NCI-H1417 (cell line): ENCODE data around the gene ANKRD6.
"Not testable (repeated sequence)": the region's sequence is repeated elsewhere in the genome, so short reads cannot be mapped to it uniquely, and the experiment has no call there.

ENCODE experiments used
- DNase-seq, 3 experiments: peaks; one replicate each; lab custom pipeline; 2025; lab: John Stamatoyannopoulos, UW

The ANKRD6 gene

GRCh38 chr6:89432875-89433251, at the start of gene ANKRD6:
ANKRD6 (plus strand) TSS chr6:89433152; CDS start chr6:89566977, 133,825 bp downstream.
- DNase-seq: peak; percentile 79 to 82 (median 81)

GRCh38 chr6:89385156-89385667, 47.7 kb upstream of the ANKRD6 start:
- peak in 2 of 3 experiments; percentile 7 to 37 for DNase-seq

GRCh38 chr6:89385846-89386245, 47.1 kb upstream of the ANKRD6 start:
- DNase-seq: no peak

GRCh38 chr6:89386917-89387491, 45.9 kb upstream of the ANKRD6 start:
- no peak for DNase-seq

- peak in 1 of 3 experiments; percentile 38 for DNase-seq
Observed at GRCh38 chr6:89387516-89388201, 45.3 kb upstream of the ANKRD6 start.

- no peak for DNase-seq
Observed at GRCh38 chr6:89388846-89389245, 44.1 kb upstream of the ANKRD6 start.

- no peak for DNase-seq
Observed at GRCh38 chr6:89392823-89393222, 40.1 kb upstream of the ANKRD6 start.

GRCh38 chr6:89393659-89394058, 39.3 kb upstream of the ANKRD6 start:
- DNase-seq: no peak

- DNase-seq: not testable (repeated sequence)
Observed at GRCh38 chr6:89397884-89398283, 35.1 kb upstream of the ANKRD6 start.

GRCh38 chr6:89398762-89399525, 34.0 kb upstream of the ANKRD6 start:
- DNase-seq: peak in 1 of 3 experiments; percentile 8

GRCh38 chr6:89400050-89400449, 32.9 kb upstream of the ANKRD6 start:
- no peak for DNase-seq

GRCh38 chr6:89400912-89401399, 32.0 kb upstream of the ANKRD6 start:
- peak in 1 of 3 experiments; percentile 4 for DNase-seq

- DNase-seq: no peak
Observed at GRCh38 chr6:89402776-89403175, 30.2 kb upstream of the ANKRD6 start.

- no peak for DNase-seq
Observed at GRCh38 chr6:89404512-89404911, 28.4 kb upstream of the ANKRD6 start.

- DNase-seq: no peak
Observed at GRCh38 chr6:89406141-89406540, 26.8 kb upstream of the ANKRD6 start.

GRCh38 chr6:89409461-89410035, 23.4 kb upstream of the ANKRD6 start:
- no peak for DNase-seq

GRCh38 chr6:89410231-89410761, 22.7 kb upstream of the ANKRD6 start:
- DNase-seq: peak in 1 of 3 experiments; percentile 18

GRCh38 chr6:89410788-89411144, 22.2 kb upstream of the ANKRD6 start:
- DNase-seq: no peak

GRCh38 chr6:89411145-89412070, 21.5 kb upstream of the ANKRD6 start:
- peak; percentile 34 to 82 (median 73) for DNase-seq

GRCh38 chr6:89412071-89413005, 20.6 kb upstream of the ANKRD6 start, which contains the start of gene RRAGD:
RRAGD (minus strand) TSS chr6:89412273; CDS start chr6:89411993, 280 bp downstream.
- peak; percentile 77 to 82 (median 80) for DNase-seq
